A549 (cell line): ENCODE data around the gene ULK4. TPM values are rescaled to one million over a fixed set of nuclear protein-coding genes. Genes with fewer than 3 reads are reported as not detected.

Experiments
- ATAC-seq, 2 experiments: fragments of 200-7000 bp in 1 of 2; fragments of >200 bp in 1 of 2; cut with Nextera tagmentation in 1 of 2; cut with Tn5 transposase in 1 of 2; 3 replicates each; pipeline versions ENCODE4 v1.8.0 to v1.9.1; 2018 to 2020; ENCODE audit warnings: mild to moderate bottlenecking in 1 of 2, moderate library complexity in 1 of 2
- CTCF ChIA-PET: fragments of 300-600 bp; sonication (Branson Sonifier 250); formaldehyde crosslinking; extraction: SDS; loops from one replicate; lab custom pipeline; 2021; ENCODE audit warnings: antibody characterized with exemption, inconsistent platforms; lab: Yijun Ruan, JAX
- POLR2A ChIA-PET: fragments of 350-600 bp; formaldehyde crosslinking; extraction: SDS; loops from one replicate; lab custom pipeline; 2021; ENCODE audit warnings: antibody characterized with exemption, inconsistent platforms; lab: Yijun Ruan, JAX
- DNase-seq, 2 experiments: peaks; one replicate each; pipeline versions ENCODE4 v3.0.0 to v3.0.0-alpha.2; 2011 to 2016; ENCODE audit warnings: low read depth in 1 of 2, low spot score in 1 of 2
- FAIRE-seq: peaks from 2 replicates; lab custom pipeline; 2011; peaks lifted over from hg19 to GRCh38; lab: Jason Lieb, UNC
- H3K27ac ChIP-seq, 2 experiments: fragments of >200 bp; sonication (Bioruptor Twin); formaldehyde crosslinking; 3 replicates each; pipeline ENCODE4 v1.5.1; 2016 to 2017
- H3K4me1 ChIP-seq: fragments of >200 bp; sonication (Bioruptor Twin); formaldehyde crosslinking; 3 replicates; pipeline ENCODE4 v1.6.1; 2016
- H3K4me2 ChIP-seq: fragments of >200 bp; sonication (Bioruptor Twin); formaldehyde crosslinking; 3 replicates; pipeline ENCODE4 v1.6.1; 2016
- H3K4me3 ChIP-seq: fragments of >200 bp; sonication (Bioruptor Twin); formaldehyde crosslinking; 3 replicates; pipeline ENCODE4 v1.5.1; 2016
- H3K9me3 ChIP-seq: fragments of >200 bp; sonication (Bioruptor Twin); formaldehyde crosslinking; 3 replicates; pipeline ENCODE4 v1.6.1; 2016
- CEBPB ChIP-seq, 2 experiments: fragments of >200 bp in 1 of 2; sonication (Bioruptor Twin) in 1 of 2; formaldehyde crosslinking in 1 of 2; IDR thresholded peaks; 2 replicates each; pipeline ENCODE4 v1.6.1; 2012 to 2016
- CHD4 ChIP-seq: fragments of 200-600 bp; sonication (generic); IDR thresholded peaks from 2 replicates; pipeline ENCODE4 v1.6.1; 2016; ENCODE audit warnings: antibody characterized with exemption, mild to moderate bottlenecking, borderline replicate concordance
- EHF ChIP-seq: fragments of 250-450 bp; sonication (Bioruptor Pico); IDR thresholded peaks from 2 replicates; pipeline ENCODE4 v1.5.0; 2020; ENCODE audit warnings: mild to moderate bottlenecking
- FOSB ChIP-seq: fragments of 250-450 bp; sonication (Bioruptor Pico); IDR thresholded peaks from 2 replicates; pipeline ENCODE4 v1.5.0; 2020; ENCODE audit warnings: mild to moderate bottlenecking, moderate library complexity
- FOSL2 ChIP-seq, 2 experiments: fragments of 450-650 bp in 1 of 2; fragments of >200 bp in 1 of 2; sonication (Bioruptor Twin) in 1 of 2; formaldehyde crosslinking; IDR thresholded peaks; 2 replicates each; pipeline versions ENCODE4 v1.5.0 to v1.6.1; 2016 to 2020; ENCODE audit warnings: mild to moderate bottlenecking in 1 of 2, moderate library complexity in 1 of 2
- FOXS1 ChIP-seq: fragments of 250-450 bp; sonication (Bioruptor Pico); IDR thresholded peaks from 2 replicates; pipeline ENCODE4 v1.5.0; 2020; ENCODE audit warnings: mild to moderate bottlenecking, moderate library complexity
- HEYL ChIP-seq: fragments of 250-450 bp; sonication (Bioruptor Pico); IDR thresholded peaks from 2 replicates; pipeline ENCODE4 v1.8.0; 2021; ENCODE audit warnings: mild to moderate bottlenecking, moderate library complexity
- HOXB5 ChIP-seq: fragments of 250-450 bp; sonication (Bioruptor Pico); IDR thresholded peaks from 2 replicates; pipeline ENCODE4 v1.5.0; 2020; ENCODE audit warnings: mild to moderate bottlenecking, moderate library complexity
- KDM1A ChIP-seq: fragments of 200-600 bp; sonication (generic); IDR thresholded peaks from 2 replicates; pipeline ENCODE4 v1.6.1; 2016; ENCODE audit warnings: low read depth, mild to moderate bottlenecking
- MYC ChIP-seq: IDR thresholded peaks from 2 replicates; pipeline ENCODE4 v1.6.1; 2012; ENCODE audit warnings: mild to moderate bottlenecking, inconsistent platforms, low read length, improper control_type of control experiment, borderline replicate concordance
- SMC3 ChIP-seq: fragments of >200 bp; sonication (Bioruptor Twin); formaldehyde crosslinking; IDR thresholded peaks from 3 replicates; pipeline ENCODE4 v1.6.1; 2018; ENCODE audit warnings: inconsistent platforms
- TFCP2L1 ChIP-seq: fragments of 250-450 bp; sonication (Bioruptor Pico); IDR thresholded peaks from 2 replicates; pipeline ENCODE4 v1.5.0; 2021; ENCODE audit warnings: mild to moderate bottlenecking
- TP53 ChIP-seq: fragments of 250-450 bp; sonication (Bioruptor Pico); IDR thresholded peaks from 2 replicates; pipeline ENCODE4 v1.5.0; 2021; ENCODE audit warnings: mild to moderate bottlenecking, moderate library complexity
- ZC3H11A ChIP-seq: fragments of 450-650 bp; IDR thresholded peaks from 2 replicates; pipeline ENCODE4 v1.6.1; 2014; ENCODE audit warnings: antibody characterized with exemption, mild to moderate bottlenecking
- ZFP36 ChIP-seq: fragments of 450-650 bp; IDR thresholded peaks from 2 replicates; pipeline ENCODE4 v1.6.1; 2014; ENCODE audit warnings: borderline replicate concordance; ENCODE audit not compliant: partially characterized antibody
- ZNF302 ChIP-seq: fragments of 250-450 bp; sonication (Bioruptor Pico); IDR thresholded peaks from 2 replicates; pipeline ENCODE4 v1.9.0; 2021; ENCODE audit warnings: inconsistent platforms, mild to moderate bottlenecking, moderate library complexity
- ZSCAN20 ChIP-seq: fragments of 250-450 bp; sonication (Bioruptor Pico); IDR thresholded peaks from 2 replicates; pipeline ENCODE4 v1.8.0; 2022; ENCODE audit warnings: mild to moderate bottlenecking, moderate library complexity
- WGBS: methylation state at CpG from one replicate; pipeline ENCODE4 v1.1.6; 2017; ENCODE audit errors: missing lambda C conversion rate; 5-methylcytosine and 5-hydroxymethylcytosine counted together
- polyA plus RNA-seq, 4 experiments: library from polyadenylated mRNA; depleted of rRNA in 3 of 4; stranded (reverse); fragments of >200 nt; fragmentation: RNase III in 1 of 4; extraction: RNeasy Plus Mini Kit Qiagen cat#74134 plus additional on column Dnase treatment in 1 of 4; gene quantifications; 2 replicates in 3 of 4; 3 replicates in 1 of 4; pipeline ENCODE4 v1.2.3, GENCODE V29; 2011 to 2017
- TF ChIP-seq, protein P1 (sequence below): fragments of 200-600 bp; sonication (generic); IDR thresholded peaks from 2 replicates; pipeline ENCODE4 v1.6.1; 2016; ENCODE audit warnings: antibody characterized with exemption, mild to moderate bottlenecking, moderate library complexity
- TF ChIP-seq, protein P2 (sequence below): fragments of 250-450 bp; sonication (Bioruptor Pico); IDR thresholded peaks from 2 replicates; pipeline ENCODE4 v1.5.0; 2020; ENCODE audit warnings: low read depth, mild to moderate bottlenecking, moderate library complexity
- TF ChIP-seq, protein P3 (sequence below): fragments of >200 bp; sonication (Bioruptor Twin); formaldehyde crosslinking; IDR thresholded peaks from 3 replicates; pipeline ENCODE4 v1.5.1; 2016
- TF ChIP-seq, protein P4 (sequence below): IDR thresholded peaks from 2 replicates; pipeline ENCODE4 v1.6.1; 2012

The ULK4 gene
- polyA plus RNA-seq, 2 of the 4 experiments (the other 2 are of a cell fraction) = 4.9 to 7.7 TPM

DNA sequence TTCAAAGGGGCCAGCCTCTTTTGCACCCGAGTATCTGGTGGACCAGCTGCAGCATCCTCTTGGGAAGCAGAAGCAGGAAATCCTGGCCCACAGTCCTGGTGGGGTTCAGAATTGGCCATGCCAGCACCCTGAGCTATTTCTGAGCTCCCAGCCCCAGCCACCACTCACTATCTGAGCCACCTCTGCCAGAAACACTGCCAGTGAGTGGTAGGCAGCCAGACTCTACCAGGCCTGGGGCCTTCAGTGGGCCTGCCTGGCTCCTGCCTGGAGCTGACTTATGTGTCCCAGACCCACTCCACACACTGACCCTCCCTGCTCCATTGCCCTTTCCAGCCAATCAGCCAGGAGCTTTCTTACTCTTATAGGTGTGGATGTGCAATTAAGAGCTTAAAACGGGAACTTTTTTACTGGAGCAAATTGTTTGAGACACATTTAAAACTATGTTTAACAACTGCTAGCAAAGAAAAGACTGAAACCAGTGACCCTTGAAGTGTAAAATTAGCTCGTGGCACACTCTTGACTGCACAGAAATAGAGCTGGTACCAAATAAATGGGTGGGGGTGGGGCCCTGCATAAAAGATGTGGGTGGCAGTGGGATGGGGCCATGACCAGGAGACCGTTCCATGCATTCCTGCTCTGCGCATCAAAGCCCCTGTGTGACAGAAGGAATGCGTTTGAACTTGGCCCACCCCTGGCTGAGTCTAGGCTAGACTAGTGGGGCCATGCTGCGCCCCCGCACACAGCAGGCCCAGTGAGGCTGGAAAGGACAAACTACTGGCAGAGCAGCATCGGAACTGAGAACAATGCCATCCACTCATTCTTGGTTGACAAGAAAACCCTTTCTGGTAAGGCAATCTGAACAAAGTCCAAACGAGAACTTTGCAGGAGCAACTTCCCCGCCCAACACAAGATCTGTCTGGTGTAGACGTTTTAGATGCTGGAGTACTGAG lies 714.6 kb downstream of the ULK4 start (continued):
- no peak for TF ChIP-seq EHF
- TF ChIP-seq, protein P1, sequence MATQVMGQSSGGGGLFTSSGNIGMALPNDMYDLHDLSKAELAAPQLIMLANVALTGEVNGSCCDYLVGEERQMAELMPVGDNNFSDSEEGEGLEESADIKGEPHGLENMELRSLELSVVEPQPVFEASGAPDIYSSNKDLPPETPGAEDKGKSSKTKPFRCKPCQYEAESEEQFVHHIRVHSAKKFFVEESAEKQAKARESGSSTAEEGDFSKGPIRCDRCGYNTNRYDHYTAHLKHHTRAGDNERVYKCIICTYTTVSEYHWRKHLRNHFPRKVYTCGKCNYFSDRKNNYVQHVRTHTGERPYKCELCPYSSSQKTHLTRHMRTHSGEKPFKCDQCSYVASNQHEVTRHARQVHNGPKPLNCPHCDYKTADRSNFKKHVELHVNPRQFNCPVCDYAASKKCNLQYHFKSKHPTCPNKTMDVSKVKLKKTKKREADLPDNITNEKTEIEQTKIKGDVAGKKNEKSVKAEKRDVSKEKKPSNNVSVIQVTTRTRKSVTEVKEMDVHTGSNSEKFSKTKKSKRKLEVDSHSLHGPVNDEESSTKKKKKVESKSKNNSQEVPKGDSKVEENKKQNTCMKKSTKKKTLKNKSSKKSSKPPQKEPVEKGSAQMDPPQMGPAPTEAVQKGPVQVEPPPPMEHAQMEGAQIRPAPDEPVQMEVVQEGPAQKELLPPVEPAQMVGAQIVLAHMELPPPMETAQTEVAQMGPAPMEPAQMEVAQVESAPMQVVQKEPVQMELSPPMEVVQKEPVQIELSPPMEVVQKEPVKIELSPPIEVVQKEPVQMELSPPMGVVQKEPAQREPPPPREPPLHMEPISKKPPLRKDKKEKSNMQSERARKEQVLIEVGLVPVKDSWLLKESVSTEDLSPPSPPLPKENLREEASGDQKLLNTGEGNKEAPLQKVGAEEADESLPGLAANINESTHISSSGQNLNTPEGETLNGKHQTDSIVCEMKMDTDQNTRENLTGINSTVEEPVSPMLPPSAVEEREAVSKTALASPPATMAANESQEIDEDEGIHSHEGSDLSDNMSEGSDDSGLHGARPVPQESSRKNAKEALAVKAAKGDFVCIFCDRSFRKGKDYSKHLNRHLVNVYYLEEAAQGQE = no peak
- TF ChIP-seq FOSB (CRISPR knock-in tag) = no peak
- no peak for TF ChIP-seq ZNF302
- TF ChIP-seq TFCP2L1 (CRISPR knock-in tag) = no peak
- TF ChIP-seq HOXB5 (CRISPR knock-in tag) = no peak
- no peak for TF ChIP-seq SMC3
- no peak for TF ChIP-seq CEBPB (IDR thresholded peaks at IDR 0.05)
- TF ChIP-seq CHD4 = no peak
- no peak for TF ChIP-seq FOSL2 (IDR thresholded peaks at IDR 0.05)
- no peak for TF ChIP-seq FOSL2 (CRISPR knock-in tag; IDR thresholded peaks at IDR 0.05)

DNA sequence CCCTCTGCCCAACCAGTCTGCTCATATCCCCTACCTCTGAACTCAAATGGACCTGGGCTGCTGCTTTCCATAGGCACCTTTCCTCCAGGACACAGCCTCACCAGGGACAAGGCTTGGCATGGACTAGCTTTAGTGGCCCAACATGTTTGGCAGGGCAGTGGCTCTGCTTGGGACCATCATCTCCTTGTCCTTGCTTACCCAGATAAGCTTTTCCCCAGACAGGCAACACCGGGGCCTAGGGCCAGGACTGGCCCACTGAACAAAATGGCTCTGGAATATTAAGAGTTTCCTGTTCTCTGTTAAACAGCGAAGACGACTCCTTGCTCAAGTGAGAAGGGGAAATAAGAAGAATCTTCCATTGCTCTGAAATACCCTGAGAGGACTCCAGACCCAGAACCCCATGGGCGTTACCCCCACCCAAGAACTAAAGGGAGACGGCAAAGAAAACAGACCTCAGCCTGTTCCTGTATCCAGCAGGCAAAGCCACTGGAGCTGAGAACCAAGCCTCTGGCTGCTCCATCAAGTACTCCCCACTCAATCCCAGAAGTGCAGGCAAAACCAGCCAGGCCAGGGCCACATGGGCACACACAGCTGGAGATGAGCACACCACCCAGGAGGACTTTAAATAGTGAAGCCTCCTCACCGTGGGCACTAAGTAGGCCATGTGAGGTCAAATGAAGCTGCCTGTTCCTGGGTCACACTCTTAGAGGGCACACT lies 717.1 kb downstream of the ULK4 start:
- POLR2A ChIA-PET = interaction anchor here (1.4 kb wide), 1 partner anchor 24 kb away, joined by 3 read pairs; no protein-coding TSS in a partner anchor
- CTCF ChIA-PET = interaction anchor here (1.2 kb wide), 1 partner anchor 37 kb away, joined by 3 read pairs; no protein-coding TSS in a partner anchor
- ATAC-seq = peak; percentile 16 to 35; a peak in 4 of 6 replicates
- Histone ChIP-seq H3K4me1 (no peaks in the 10 kb centered on the region), H3K4me2 (no peak overlapping the region), H3K4me3 (no peak overlapping the region), H3K27ac (no peak overlapping the region), H3K9me3 (no peaks in the 10 kb centered on the region)
- no peak for DNase-seq
- no peak for TF ChIP-seq FOSL2 (IDR thresholded peaks at IDR 0.05)
- TF ChIP-seq FOSL2 (CRISPR knock-in tag; IDR thresholded peaks at IDR 0.05) = no peak
- TF ChIP-seq HEYL (CRISPR knock-in tag) = no peak
- no peak for TF ChIP-seq TP53 (CRISPR knock-in tag)
- TF ChIP-seq, protein P2, sequence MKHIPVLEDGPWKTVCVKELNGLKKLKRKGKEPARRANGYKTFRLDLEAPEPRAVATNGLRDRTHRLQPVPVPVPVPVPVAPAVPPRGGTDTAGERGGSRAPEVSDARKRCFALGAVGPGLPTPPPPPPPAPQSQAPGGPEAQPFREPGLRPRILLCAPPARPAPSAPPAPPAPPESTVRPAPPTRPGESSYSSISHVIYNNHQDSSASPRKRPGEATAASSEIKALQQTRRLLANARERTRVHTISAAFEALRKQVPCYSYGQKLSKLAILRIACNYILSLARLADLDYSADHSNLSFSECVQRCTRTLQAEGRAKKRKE = no peak
- no peak for TF ChIP-seq FOXS1 (CRISPR knock-in tag)
- no peak for TF ChIP-seq ZC3H11A
- no peak for TF ChIP-seq KDM1A
- TF ChIP-seq, protein P3, sequence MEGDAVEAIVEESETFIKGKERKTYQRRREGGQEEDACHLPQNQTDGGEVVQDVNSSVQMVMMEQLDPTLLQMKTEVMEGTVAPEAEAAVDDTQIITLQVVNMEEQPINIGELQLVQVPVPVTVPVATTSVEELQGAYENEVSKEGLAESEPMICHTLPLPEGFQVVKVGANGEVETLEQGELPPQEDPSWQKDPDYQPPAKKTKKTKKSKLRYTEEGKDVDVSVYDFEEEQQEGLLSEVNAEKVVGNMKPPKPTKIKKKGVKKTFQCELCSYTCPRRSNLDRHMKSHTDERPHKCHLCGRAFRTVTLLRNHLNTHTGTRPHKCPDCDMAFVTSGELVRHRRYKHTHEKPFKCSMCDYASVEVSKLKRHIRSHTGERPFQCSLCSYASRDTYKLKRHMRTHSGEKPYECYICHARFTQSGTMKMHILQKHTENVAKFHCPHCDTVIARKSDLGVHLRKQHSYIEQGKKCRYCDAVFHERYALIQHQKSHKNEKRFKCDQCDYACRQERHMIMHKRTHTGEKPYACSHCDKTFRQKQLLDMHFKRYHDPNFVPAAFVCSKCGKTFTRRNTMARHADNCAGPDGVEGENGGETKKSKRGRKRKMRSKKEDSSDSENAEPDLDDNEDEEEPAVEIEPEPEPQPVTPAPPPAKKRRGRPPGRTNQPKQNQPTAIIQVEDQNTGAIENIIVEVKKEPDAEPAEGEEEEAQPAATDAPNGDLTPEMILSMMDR = no peak
- no peak for TF ChIP-seq CHD4
- TF ChIP-seq MYC = no peak
- TF ChIP-seq, protein P4, sequence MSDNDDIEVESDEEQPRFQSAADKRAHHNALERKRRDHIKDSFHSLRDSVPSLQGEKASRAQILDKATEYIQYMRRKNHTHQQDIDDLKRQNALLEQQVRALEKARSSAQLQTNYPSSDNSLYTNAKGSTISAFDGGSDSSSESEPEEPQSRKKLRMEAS = no peak
- no peak for TF ChIP-seq EHF
- no peak for TF ChIP-seq ZSCAN20 (CRISPR knock-in tag)
- no peak for TF ChIP-seq ZNF302
- TF ChIP-seq ZFP36 = no peak
- WGBS = 91% methylated on average over 6 of the region's 6 CpGs
- FAIRE-seq = no peak
